ENCODE results near the gene APLNR.
"Not testable (repeated sequence)": the region's sequence is repeated elsewhere in the genome, so short reads cannot be mapped to it uniquely, and the experiment has no call there.

APLNR gene
- long read RNA-seq, donor 1, transcript APLNR-202 (1 exons, 3,609 nt), result major isoform, 86 of 88 reads
- long read RNA-seq, donor 1, partial matches to known transcripts, result 0 of 88 reads
- long read RNA-seq, donor 1, other reads (novel, unspliced or antisense), result 0 of 88 reads
- long read RNA-seq, donor 2, transcript APLNR-202 (1 exons, 3,609 nt), result major isoform, 57 of 57 reads
- long read RNA-seq, donor 2, partial matches to known transcripts, result 0 of 57 reads
- long read RNA-seq, donor 2, other reads (novel, unspliced or antisense), result 0 of 57 reads
- long read RNA-seq, donor 3, transcript APLNR-202 (1 exons, 3,609 nt), result major isoform, 56 of 56 reads
- long read RNA-seq, donor 3, partial matches to known transcripts, result 0 of 56 reads
- long read RNA-seq, donor 3, other reads (novel, unspliced or antisense), result 0 of 56 reads
- long read RNA-seq, donor 4, transcript APLNR-202 (1 exons, 3,609 nt), result major isoform, 107 of 109 reads
- long read RNA-seq, donor 4, partial matches to known transcripts, result 0 of 109 reads
- long read RNA-seq, donor 4, other reads (novel, unspliced or antisense), result 0 of 109 reads
- long read RNA-seq, donor 5, transcript APLNR-202 (1 exons, 3,609 nt), result major isoform, 100 of 101 reads
- long read RNA-seq, donor 5, partial matches to known transcripts, result 0 of 101 reads
- long read RNA-seq, donor 5, other reads (novel, unspliced or antisense), result 0 of 101 reads
- long read RNA-seq, donor 6, transcript APLNR-202 (1 exons, 3,609 nt), result major isoform, 154 of 156 reads
- long read RNA-seq, donor 6, partial matches to known transcripts, result 0 of 156 reads
- long read RNA-seq, donor 6, other reads (novel, unspliced or antisense), result 0 of 156 reads
- long read RNA-seq, donor 7, transcript APLNR-202 (1 exons, 3,609 nt), result major isoform, 244 of 245 reads
- long read RNA-seq, donor 7, partial matches to known transcripts, result 0 of 245 reads
- long read RNA-seq, donor 7, other reads (novel, unspliced or antisense), result 0 of 245 reads
- long read RNA-seq, donor 8, transcript APLNR-202 (1 exons, 3,609 nt), result major isoform, 125 of 127 reads
- long read RNA-seq, donor 8, partial matches to known transcripts, result 0 of 127 reads
- long read RNA-seq, donor 8, other reads (novel, unspliced or antisense), result 0 of 127 reads

DNA sequence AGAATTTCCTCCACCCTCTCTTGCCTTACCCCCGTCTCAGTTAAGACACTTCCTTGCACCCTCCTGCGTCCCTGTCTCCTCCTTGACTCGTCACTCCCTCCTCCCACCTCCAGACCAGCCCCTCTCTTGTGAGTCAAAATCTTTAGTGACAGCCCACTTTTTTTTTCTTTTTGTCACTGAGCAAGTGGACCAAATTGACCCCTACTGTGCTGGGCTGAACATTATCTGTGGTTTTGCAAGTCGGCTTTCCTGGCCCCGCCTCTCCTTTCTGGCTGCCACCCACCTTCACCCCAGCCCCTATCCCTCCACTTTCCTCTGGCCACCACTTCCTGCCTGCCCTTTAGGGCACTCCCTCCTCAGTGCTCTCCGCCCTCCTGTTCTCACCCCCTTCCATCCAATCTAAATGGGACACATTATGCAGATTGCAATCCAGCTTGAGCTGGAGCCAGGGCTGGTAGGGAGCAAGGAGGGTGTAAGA, at the start of gene APLNR:
APLNR (minus strand) TSS at position 47 of the 478 bp plus-strand sequence. CDS start 246 bp downstream, outside the sequence.
- no peak for DNase-seq

DNA sequence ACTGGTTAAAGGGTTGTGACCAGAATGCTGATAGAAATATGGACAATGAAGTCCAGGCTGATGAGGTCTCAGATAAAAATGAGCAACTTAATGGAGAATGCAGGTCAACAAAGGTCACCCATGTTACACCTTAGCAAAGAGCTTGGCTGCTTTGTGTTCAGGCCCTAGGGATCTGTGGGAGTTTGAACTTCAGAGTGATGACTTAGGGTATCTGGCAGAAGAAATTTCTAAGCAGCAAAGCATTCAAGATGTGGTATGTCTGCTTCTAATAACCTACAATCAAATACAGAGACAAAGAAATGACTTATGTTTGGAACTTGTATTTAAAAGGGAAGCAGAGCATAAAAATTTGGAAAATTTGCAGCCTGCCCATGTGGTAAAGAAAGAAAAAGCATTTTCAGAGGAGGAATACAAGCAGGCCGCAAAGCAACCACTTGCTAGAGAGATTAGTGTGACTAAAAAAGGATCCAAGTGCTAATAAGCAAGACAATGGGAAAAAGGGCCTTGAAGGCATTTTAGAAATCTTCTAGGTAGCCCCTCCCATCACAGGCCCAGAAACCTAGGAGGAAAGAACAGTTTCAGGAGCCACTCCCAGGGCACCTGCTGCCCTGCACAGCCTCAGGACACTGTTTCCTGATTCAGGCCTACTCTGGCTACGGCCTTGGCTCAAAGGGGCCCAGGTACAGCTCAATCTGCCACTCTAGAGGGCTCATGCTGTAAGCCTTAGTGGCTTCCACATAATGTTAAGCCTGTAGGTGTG, 46.4 kb upstream of the APLNR start:
- DNase-seq, result no peak

DNA sequence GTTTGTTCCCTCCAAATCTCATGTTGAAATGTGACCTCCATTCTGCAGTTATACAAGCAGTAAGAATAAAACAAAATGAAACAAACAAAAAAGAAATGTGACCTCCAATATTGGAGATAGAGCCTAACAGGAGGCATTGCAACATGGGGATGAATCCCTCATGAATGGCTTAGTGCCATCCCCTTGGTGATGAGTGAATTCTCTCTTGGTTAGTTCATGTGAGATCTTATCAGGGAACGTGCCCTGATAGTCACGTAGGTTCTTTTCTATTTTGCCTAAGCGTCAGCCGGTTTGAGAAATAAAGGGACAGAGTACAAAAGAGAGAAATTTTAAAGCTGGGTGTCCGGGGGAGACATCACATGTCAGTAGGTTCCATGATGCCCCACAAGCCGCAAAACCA, 44.5 kb upstream of the APLNR start:
- not testable (repeated sequence) for DNase-seq

DNA sequence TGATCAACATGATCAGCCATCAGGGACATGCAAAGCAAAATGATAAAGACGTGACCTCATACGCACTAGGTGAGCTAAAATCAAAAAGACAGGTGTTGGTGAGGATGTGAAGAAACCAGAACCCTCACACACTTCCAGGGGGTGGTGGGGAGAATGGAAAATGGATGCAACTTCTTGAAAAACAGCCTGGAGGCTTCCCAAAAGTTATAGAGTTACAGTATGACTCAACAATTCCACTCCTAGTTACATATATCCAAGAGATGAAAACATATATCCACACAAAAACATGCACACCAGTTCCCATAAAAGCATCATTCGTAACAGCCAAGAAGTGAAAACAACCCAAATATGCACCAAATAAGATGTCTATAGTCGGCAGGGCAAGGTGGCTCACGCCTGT, 42.1 kb upstream of the APLNR start:
- no peak for DNase-seq

DNA sequence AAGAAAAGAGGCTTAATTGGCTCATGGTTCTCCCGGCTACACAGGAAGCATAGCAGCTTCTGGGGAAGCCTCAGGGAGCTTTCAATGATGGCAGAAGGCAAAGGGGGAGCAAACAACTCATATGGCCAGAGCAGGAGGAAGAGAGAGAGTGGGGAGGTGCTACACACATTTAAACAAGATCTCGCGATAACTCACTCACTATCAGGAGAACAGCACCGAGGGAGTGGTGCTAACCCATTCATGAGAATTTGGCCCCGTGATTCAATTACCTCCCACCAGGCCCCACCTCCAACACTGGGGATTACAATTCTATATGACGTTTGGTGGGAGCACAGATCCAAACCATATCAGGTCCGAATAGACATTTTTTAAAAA, 41.7 kb upstream of the APLNR start:
- no peak for DNase-seq

DNA sequence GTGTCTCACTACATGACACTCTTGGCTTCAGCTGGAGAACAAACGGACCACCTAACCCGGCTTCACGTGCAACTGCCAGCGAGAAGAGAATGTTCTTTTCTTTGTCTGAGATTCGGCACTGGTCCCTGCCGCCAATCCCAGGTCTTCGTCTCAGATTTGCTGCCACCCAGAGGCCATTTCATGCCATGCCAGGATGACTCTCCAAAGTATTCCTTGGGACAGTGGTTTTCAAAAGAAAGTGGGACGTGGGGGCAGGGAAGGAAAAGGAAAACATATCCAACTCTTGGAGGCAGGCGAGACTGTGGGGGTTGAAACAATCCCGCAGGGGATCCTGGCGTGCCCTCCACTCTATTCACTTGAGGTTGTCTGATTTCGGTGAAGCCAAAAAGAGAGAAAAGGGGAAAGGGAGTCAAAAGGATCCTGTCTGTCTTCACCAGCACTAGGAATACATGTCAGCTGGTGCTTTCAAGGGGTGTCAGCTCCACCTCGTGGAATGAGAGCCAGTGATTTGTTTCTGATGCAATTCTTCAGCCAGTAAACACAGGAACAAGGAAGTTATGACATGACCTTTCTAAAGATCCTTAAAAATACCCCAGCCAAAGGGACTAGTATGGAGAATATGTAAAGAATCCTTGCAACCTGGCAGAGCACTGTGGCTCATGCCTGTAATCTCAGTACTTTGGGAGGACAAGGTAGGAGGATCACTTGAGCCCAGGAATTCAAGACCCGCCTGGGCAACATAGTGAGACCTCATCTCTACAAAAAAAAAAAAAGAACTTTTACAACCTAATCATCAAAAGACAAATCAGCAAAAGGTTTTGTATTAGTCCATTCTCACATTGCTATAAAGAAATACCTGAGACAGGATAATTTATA, 41.0 kb upstream of the APLNR start:
- DNase-seq, result peak; percentile 68

DNA sequence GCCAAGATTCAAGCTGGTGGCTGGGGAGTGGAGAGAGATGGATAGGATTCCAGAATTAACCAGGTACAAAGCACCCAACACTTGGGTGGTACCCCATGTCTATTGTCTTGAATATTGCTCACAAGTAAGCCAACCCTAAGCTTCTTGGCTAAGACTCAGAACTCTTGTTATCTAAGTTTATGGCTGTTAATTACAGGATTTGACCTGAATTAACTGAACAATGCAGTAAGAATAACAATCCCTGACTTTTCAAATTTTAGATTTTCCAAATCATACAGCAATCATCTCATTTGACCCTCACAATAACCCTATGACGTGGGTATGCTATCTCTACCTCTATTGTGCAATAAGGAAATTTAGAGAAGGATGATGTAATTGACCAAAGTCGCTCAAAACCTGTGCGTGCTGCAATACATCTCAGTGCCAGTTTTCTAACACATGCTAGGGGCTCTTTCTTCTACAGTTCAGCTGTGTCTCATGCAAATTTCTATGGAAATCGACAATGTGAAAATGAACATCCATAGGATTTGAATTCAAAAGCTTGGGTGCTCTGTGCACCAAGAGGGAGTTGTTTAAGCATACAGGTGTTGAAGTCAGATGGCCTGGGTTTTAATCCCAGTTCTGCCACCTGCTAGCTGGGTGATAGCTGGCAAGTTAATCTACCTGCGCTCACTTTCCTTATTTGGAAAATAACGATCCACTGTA, 40.1 kb upstream of the APLNR start:
- DNase-seq, result no peak

DNA sequence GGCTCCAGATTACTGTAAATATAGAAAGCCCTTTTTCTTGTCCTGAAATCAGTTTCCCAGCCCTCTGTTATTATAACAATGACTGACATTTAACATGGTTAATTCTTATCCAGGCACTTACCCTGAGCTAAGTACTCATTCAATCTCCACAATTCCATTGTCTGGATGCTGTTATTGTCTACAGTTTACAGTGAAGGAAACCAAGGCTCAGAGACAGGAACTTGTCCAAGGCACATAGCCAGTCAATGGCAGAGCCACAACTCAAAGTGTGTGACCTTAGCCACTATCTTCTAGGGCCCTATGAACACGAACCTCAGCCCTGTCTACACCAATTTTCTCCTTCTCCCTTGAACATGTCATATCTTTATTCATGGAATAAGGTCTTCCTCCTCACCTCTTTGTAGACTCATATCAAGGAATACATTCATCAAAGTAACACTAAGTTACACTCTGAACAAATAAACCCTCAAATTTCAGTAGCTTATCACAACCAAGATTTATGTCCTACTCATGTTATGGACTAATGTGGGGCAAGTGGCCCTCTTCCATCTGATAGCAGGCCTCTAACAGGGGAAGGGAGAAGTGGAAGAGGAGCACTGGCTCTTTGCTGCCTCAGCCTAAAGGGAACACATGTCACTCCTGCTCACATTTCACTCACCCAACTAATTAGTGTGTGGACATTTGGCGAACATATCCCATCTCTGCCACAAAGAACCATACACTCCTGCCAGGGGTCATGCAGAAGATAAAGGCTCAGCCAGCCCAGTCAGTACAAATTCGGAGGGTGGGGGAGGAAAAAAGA, 39.3 kb upstream of the APLNR start:
- DNase-seq, result no peak

DNA sequence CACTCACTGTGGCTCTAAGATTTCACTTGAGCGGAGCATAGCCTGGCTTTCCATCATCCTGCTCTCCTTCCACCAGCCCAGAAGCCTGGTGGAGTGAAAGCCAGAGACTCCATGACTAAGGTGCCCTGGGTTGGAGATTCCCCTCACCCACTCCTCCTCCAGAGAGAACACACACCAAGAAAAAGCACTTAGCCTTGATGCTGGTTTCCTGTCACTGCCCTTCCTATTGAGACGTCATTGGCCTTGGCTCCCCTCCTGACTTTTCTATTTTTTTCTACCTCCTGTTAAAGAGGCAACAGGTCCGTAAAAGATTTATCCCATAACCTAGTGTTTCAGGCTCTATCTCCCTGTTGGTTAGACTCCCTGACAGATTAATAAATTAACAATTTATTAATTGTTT, 38.5 kb upstream of the APLNR start:
- DNase-seq, result no peak

- no peak for DNase-seq
Measured at GRCh38 chr11:57274904-57275498, 38.0 kb upstream of the APLNR start.

GRCh38 chr11:57273448-57274058, 36.5 kb upstream of the APLNR start:
- no peak for DNase-seq

DNA sequence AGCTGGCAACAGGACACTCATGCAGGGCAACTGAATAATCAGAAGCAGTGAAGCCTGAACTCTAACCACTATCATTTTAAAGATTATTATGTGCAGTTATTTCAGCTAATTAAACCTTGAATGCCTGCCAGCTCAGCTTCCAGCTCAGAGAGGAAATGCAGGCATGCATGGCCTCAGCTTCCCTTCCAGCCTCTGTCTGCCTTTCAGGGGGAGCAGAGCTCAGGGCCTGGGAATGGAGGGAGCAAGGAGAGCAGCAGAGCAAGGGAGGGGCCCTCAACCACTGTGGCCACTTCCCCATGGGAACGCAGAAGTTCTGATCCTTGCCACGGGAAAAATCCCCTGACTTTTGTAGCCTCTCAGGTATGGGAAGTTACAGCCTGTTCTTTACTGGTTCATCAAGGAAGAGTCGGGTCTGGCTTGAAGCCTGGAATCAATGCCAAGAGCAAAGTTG, 32.5 kb upstream of the APLNR start:
- DNase-seq, result peak; percentile 30

GRCh38 chr11:57266157-57266556, 29.1 kb upstream of the APLNR start:
- no peak for DNase-seq

DNA sequence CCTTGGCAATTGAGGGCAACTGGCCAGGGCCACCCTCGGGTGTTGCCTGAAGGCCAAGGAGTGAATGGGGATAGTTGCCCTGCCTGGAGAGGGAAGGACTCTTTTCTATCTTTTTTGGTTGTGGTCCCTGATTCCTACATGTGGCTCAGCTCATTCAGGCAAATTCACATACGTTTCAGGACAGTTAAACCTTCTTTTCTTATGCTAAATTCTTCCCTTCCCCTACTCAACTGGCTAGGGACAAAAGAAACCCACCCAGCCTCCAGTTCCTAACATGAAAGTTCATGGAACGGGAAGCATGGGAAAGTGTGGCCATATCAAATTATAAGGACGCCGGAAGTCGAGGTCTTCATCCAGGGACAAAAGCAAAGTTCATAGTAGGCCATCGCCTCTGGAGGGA, 26.3 kb upstream of the APLNR start:
- DNase-seq, result no peak

- no peak for DNase-seq
Measured at GRCh38 chr11:57262157-57262556, 25.1 kb upstream of the APLNR start.

DNA sequence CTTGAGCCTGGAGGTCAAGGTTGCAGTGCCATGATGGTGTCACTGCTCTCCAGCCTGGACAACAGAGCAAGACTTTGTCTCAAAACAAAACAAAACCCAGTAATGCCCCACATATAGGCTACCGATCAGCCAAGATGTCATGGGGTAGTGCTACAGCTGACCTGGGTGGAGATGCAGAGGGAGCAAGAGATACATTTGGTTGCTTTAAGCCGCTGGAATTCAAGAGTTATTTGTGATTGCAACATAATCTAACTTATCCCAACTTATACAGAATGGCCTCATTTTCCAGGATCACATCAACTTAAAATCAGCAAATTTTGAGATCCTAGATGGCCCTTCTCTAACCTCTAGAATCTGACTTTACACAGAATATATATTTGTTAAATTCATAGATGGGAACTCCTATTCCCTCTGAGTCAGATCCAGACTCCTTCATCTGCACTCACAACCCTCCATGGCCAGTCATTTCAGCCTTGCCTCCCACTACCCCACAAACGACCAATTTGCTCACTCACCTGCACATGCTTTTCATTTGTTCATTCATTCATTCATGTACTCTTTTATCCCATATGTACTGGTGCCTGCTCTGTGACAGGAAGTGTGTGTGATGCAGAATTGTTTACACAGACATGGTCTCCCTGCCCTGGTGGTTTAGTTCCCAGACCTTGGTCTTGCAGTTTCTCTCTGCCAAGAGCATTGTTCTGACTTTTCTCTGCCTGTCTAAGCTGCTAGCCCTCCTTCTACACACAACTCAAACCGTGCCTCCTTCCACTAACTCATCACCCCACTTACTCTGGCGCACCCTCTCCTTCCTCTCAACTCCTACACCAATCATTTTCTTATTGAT, 24.1 kb upstream of the APLNR start:
- DNase-seq, result no peak

- no peak for DNase-seq
Measured at GRCh38 chr11:57256119-57256518, 19.1 kb upstream of the APLNR start.

DNA sequence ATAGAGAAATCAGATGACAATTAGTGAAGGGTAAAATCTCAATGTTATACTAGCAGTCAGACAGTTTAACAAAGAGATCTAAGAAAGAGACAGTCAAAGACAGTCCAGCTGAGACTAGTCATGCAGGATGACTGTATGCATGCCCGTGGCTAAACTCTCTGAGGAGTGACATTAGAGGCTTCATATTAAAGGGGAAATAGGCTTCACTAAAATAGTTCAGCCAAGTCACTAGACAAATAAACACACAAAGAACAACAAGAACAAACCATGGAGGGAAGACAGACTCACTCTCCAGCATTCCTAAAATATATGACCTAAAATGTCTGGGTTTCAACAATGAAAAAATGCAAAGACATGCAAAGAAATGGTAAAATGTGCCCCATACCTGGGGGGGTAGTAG, 18.6 kb upstream of the APLNR start:
- DNase-seq, result no peak

Measured in right kidney (tissue), 9 donors.